ENCODE results near the gene TEDC2. TPM values are rescaled to one million over a fixed set of nuclear protein-coding genes. Genes with fewer than 3 reads are reported as not detected.

The TEDC2 gene
- total and polyA plus RNA-seq, 9 of the 15 experiments (the other 6 are each of a cell fraction or from before 2014, with no cell fraction given) = 0.75 to 57.0 (median 17.6) TPM

DNA sequence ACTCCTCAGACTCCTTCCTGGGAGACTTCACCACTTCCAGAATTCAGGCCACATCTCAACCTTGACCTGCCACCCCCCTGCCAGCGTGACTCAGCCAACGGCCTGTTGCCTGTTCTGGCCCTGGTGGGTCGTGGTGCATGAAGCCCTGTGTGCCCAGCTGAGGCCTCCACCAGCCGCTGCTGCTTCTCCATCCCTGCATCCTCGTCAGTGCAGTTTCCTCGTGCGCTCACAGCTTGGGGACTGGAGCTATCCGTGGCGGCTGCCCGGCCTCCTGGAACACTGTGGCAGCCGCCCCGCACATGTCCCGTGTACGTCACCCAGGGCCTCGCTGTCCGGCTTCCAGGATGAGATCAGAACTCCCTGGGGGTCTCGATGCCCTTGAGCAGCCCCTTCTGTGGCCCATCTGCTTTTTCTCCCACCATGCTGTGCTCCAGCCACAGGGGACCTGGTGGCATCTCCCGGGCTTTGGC lies 8.0 kb upstream of the TEDC2 start:
- BruUV-seq (replicated peaks) = no TSS peak
- in situ Hi-C loops (cut with MboI) = no loop called here
- Histone ChIP-seq H3K27me3 (ENCODE audit: control insufficient read depth in 2 of 2, insufficient read depth in 2 of 2, low read length in 2 of 2) (no peaks in the 10 kb centered on the region; a peak in 1 of 5 replicates), H3K9me1 (ENCODE audit: control insufficient read depth, insufficient read depth, low read length) (no peaks in the 10 kb centered on the region), H3K9ac (ENCODE audit: insufficient read depth in 1 of 2, low read depth in 2 of 2, low read length in 2 of 2) (peak overlapping the region in 1 of 2 experiments; percentile 31; a peak in 1 of 4 replicates), H4K20me1 (replicated peaks; ENCODE audit: control insufficient read depth, insufficient read depth, low read length) (no peaks in the 10 kb centered on the region), H2AFZ (ENCODE audit: low read depth, low read length) (no peak overlapping the region), H3K4me3 (no peak overlapping the region), H3K4me2 (ENCODE audit: insufficient read depth, low read length) (no peak overlapping the region), H3K79me2 (ENCODE audit: control insufficient read depth, insufficient read depth, low read length) (no peaks in the 10 kb centered on the region), H3K9me3 (replicated peaks; ENCODE audit: control insufficient read depth, insufficient read depth, low read depth, low read length) (no peaks in the 10 kb centered on the region), H3K36me3 (ENCODE audit: control insufficient read depth, insufficient read depth, low read length) (peaks cover 91% of the 10 kb centered on the region; the same call in 2 of the 3 replicates), H3K4me1 (replicated peaks in 1 of 2; ENCODE audit: control insufficient read depth in 2 of 2, insufficient read depth in 2 of 2, low read length in 2 of 2) (peaks cover 0 to 33% of the 10 kb centered on the region in 2 experiments; a peak in 2 of 5 replicates), H3K27ac (ENCODE audit: extremely low read depth, low read depth, low read length) (no peak overlapping the region)
- FAIRE-seq = no peak
- ChIA-PET POLR2A (interaction anchor here (1.5 to 1.8 kb wide), 2 partner anchors 7 to 12 kb away, joined by 5 to 8 read pairs; no protein-coding TSS in a partner anchor), CTCF (ENCODE audit: low intra/inter-chr PET ratio) (no interaction called here)
- intact Hi-C loops (cut with micrococcal nuclease) = no loop called here
- ATAC-seq = no peak
- WGBS (ENCODE audit: insufficient coverage, low coverage, missing lambda C conversion rate) = 95% methylated on average over 17 of the region's 18 CpGs
- no peak for DNase-seq (ENCODE audit: extremely low read depth in 1 of 4, low spot score in 3 of 4)
- TF ChIP-seq ZFX (CRISPR knock-in tag; IDR thresholded peaks at IDR 0.05) (no peak), FOSL1 (tag; conservative IDR thresholded peaks at IDR 0.05) (no peak), RBM22 (IDR thresholded peaks at IDR 0.05; ENCODE audit: low read depth, low read length, poor library complexity, severe bottlenecking) (peak; percentile 43), ATF7 (IDR thresholded peaks at IDR 0.05) (no peak), TEAD4 (IDR thresholded peaks at IDR 0.05; ENCODE audit: low read length) (no peak), TEAD4 (CRISPR knock-in tag; IDR thresholded peaks at IDR 0.05; ENCODE audit: borderline replicate concordance) (no peak), POLR2B (IDR thresholded peaks at IDR 0.05; ENCODE audit: low read depth, partially characterized antibody) (no peak), POLR2G (IDR thresholded peaks at IDR 0.05; ENCODE audit: low read depth, low read length) (peak; percentile 56), KAT7 (CRISPR knock-in tag; IDR thresholded peaks at IDR 0.05; ENCODE audit: borderline replicate concordance) (no peak)
- TF ChIP-seq, protein P1, sequence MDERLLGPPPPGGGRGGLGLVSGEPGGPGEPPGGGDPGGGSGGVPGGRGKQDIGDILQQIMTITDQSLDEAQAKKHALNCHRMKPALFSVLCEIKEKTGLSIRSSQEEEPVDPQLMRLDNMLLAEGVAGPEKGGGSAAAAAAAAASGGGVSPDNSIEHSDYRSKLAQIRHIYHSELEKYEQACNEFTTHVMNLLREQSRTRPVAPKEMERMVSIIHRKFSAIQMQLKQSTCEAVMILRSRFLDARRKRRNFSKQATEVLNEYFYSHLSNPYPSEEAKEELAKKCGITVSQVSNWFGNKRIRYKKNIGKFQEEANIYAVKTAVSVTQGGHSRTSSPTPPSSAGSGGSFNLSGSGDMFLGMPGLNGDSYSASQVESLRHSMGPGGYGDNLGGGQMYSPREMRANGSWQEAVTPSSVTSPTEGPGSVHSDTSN (CRISPR knock-in tag; IDR thresholded peaks at IDR 0.05; ENCODE audit: low read depth) = no peak
- TF ChIP-seq, protein P1 (tag; conservative IDR thresholded peaks at IDR 0.05; ENCODE audit: low read depth) = no peak

All from K562 (cell line).